Ammon's horn (tissue), 1 donor: ENCODE data around the gene MYPOP.
A peak's percentile ranks its signal among the peaks of the same experiment; 100 is the strongest.
"Not testable (repeated sequence)": the region's sequence is repeated elsewhere in the genome, so short reads cannot be mapped to it uniquely, and the experiment has no call there.

ENCODE experiments used
- DNase-seq: peaks from one replicate; pipeline ENCODE4 v3.0.0-alpha.2; 2016; ENCODE audit warnings: low spot score

Gene MYPOP

GRCh38 chr19:45883881-45884681 lies 18.3 kb downstream of the MYPOP start:
- no peak for DNase-seq

- no peak for DNase-seq
These were observed 18.9 kb downstream of the MYPOP start for GRCh38 chr19:45883586-45883880.

GRCh38 chr19:45882652-45883585 lies 19.5 kb downstream of the MYPOP start:
- DNase-seq = peak; percentile 70

GRCh38 chr19:45881909-45882528 lies 20.4 kb downstream of the MYPOP start:
- no peak for DNase-seq

- no peak for DNase-seq
These were observed 21.1 kb downstream of the MYPOP start for GRCh38 chr19:45881082-45881908.

GRCh38 chr19:45879971-45880370 lies 22.4 kb downstream of the MYPOP start:
- DNase-seq = no peak

- no peak for DNase-seq
These were observed 23.4 kb downstream of the MYPOP start for GRCh38 chr19:45879055-45879454.

- DNase-seq = no peak
These were observed 24.2 kb downstream of the MYPOP start for GRCh38 chr19:45878043-45878794.

- no peak for DNase-seq
These were observed 25.8 kb downstream of the MYPOP start for GRCh38 chr19:45876411-45877197.

GRCh38 chr19:45876161-45876410 lies 26.3 kb downstream of the MYPOP start:
- no peak for DNase-seq

- DNase-seq = no peak
These were observed 27.8 kb downstream of the MYPOP start for GRCh38 chr19:45874620-45874966.

GRCh38 chr19:45873219-45873772 lies 29.1 kb downstream of the MYPOP start:
- DNase-seq = no peak

- DNase-seq = no peak
These were observed 30.1 kb downstream of the MYPOP start for GRCh38 chr19:45872095-45872919.

GRCh38 chr19:45870798-45871197 lies 31.6 kb downstream of the MYPOP start:
- DNase-seq = no peak

- not testable (repeated sequence) for DNase-seq
These were observed 35.2 kb downstream of the MYPOP start for GRCh38 chr19:45867241-45867640.

- DNase-seq = no peak
These were observed 35.8 kb downstream of the MYPOP start for GRCh38 chr19:45866400-45867176.

- DNase-seq = no peak
These were observed 37.0 kb downstream of the MYPOP start for GRCh38 chr19:45865269-45865948.

- DNase-seq = no peak
These were observed 37.8 kb downstream of the MYPOP start for GRCh38 chr19:45864629-45865082.
